HUES6 (cell line): Measurements from ENCODE around the gene ITIH4.
A peak's percentile ranks its signal among the peaks of the same experiment; 100 is the strongest.

ENCODE experiments used
- H3K27ac ChIP-seq: 2 replicates; pipeline ENCODE4 v1.7.0; 2013; ENCODE audit warnings: low read depth, mild to moderate bottlenecking, low read length, inconsistent platforms
- H3K27me3 ChIP-seq: 2 replicates; pipeline ENCODE4 v1.6.1; 2013; ENCODE audit warnings: low read length; ENCODE audit not compliant: control insufficient read depth, insufficient read depth
- H3K36me3 ChIP-seq: 2 replicates; pipeline ENCODE4 v1.6.1; 2013; ENCODE audit warnings: low read length; ENCODE audit not compliant: control insufficient read depth, insufficient read depth
- H3K4me1 ChIP-seq: 2 replicates; pipeline ENCODE4 v1.6.1; 2013; ENCODE audit warnings: low read length; ENCODE audit not compliant: control insufficient read depth, insufficient read depth
- H3K4me3 ChIP-seq: 2 replicates; pipeline ENCODE4 v1.5.1; 2013; ENCODE audit warnings: low read depth, low read length
- H3K9ac ChIP-seq: one replicate; pipeline ENCODE4 v1.6.1; 2013; ENCODE audit warnings: mild to moderate bottlenecking, low read length
- H3K9me3 ChIP-seq: 2 replicates; pipeline ENCODE4 v1.6.1; 2013; ENCODE audit warnings: low read depth, low read length; ENCODE audit not compliant: control insufficient read depth, insufficient read depth

Gene ITIH4

DNA sequence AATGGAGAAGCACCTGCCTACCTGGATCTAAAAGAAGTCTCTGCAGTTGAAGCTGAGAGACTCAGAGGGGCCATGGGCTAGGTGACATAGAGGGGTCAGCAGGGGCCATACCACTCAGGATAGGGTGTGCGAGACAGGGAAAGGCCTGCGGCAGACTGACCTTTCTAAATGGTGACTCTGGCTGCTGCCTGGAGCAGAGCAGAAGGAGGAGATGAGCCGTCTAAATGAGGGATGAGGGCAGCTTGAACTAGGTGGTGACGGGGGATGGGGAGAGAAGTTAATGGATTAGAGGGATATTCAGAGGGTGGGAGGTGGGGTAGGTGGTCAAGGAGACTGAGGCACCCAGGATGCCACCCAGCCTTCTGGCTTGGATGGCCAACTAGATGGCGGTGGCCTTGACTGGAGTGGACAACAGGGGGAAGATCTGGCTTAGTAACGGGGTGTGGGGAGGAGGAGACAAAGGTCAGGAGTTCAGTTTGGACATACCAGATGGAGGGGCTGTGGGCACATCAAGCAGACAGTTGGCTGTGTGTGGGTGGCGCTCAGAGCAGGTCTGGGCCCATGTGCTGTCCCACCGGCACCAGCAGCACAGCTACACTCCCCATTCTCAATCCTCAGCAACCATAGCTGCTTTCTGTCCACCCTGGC is 56.3 kb downstream of the ITIH4 start:
- no peaks in the 10 kb centered on the region for H3K36me3 ChIP-seq
- H3K27me3 ChIP-seq, result no peaks in the 10 kb centered on the region
- no peak overlapping the region for H3K4me3 ChIP-seq
- peaks cover 8% of the 10 kb centered on the region for H3K4me1 ChIP-seq
- no peak overlapping the region for H3K27ac ChIP-seq
- no peaks in the 10 kb centered on the region for H3K9me3 ChIP-seq
- H3K9ac ChIP-seq, result no peak overlapping the region

DNA sequence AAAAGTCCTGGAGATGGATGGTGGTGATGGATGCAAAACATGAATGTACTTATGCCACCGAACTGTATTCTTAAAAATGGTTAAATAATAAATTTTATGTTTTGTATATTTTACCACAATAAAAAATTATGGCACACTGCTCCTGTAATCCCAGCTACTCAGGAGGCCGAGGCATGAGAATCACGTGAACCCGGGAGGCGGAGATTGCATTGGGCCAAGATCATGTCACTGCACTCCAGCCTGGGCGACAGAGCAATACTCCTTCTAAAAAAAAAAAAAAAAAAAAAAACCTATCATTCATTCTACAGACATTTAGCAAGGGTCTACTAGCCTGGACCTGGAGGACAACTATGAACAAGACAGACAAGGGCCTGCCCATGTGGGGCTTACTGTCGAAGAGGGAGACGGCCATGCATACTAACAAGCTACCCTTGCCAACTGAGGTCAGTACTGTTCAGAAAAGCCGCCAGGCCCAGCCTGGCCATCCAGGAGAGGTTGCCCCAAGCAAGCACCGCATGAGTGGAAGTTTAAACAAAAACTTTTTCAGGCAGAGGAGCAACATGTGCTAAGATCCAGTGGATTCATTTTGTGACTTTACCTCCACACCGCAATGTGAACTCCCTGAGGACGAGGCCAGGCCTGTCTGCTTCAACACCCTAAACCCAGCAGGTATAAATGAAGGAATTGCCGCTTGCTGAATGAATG is 57.0 kb downstream of the ITIH4 start:
- no peak overlapping the region for H3K4me3 ChIP-seq
- no peak overlapping the region for H3K9ac ChIP-seq
- H3K9me3 ChIP-seq, result no peaks in the 10 kb centered on the region
- H3K27ac ChIP-seq, result no peak overlapping the region
- peaks cover 8% of the 10 kb centered on the region for H3K4me1 ChIP-seq
- 0 out of 2 replicates have a peak, but pooled peaks cover under 1% of the 10 kb centered on the region for H3K36me3 ChIP-seq
- no peaks in the 10 kb centered on the region for H3K27me3 ChIP-seq

GRCh38 chr3:52771702-52772101 is 58.8 kb downstream of the ITIH4 start:
- Histone ChIP-seq H3K9me3 (no peaks in the 10 kb centered on the region), H3K27ac (0 out of 2 replicates have a peak overlapping the region, but pooled peaks have one; percentile 0), H3K9ac (no peak overlapping the region), H3K36me3 (peaks cover 10% of the 10 kb centered on the region), H3K4me1 (peaks cover 8% of the 10 kb centered on the region), H3K4me3 (peak overlapping the region; percentile 92; the same call in 1 of the 2 replicates), H3K27me3 (no peaks in the 10 kb centered on the region)

GRCh38 chr3:52771334-52771681 is 59.2 kb downstream of the ITIH4 start:
- Histone ChIP-seq H3K4me3 (peak overlapping the region; percentile 92), H3K9me3 (no peaks in the 10 kb centered on the region)

GRCh38 chr3:52770496-52771333 is 59.8 kb downstream of the ITIH4 start, which contains the start of gene NEK4:
Gene NEK4, minus strand, starts transcription at chr3:52770940. Its CDS starts 194 bp downstream, at chr3:52770746.
- Histone ChIP-seq H3K4me3 (peak within 1 kb of the TSS; percentile 92), H3K27me3 (no peaks in the 10 kb centered on the region), H3K36me3 (peaks cover 19% of the 10 kb centered on the region), H3K4me1 (peaks cover 8% of the 10 kb centered on the region), H3K9ac (peak within 1 kb of the TSS; percentile 97), H3K27ac (peak within 1 kb of the TSS; percentile 0; the same call in 1 of the 2 replicates), H3K9me3 (no peaks in the 10 kb centered on the region)

More at GRCh38 chr3:52771334-52771681, 59.2 kb downstream of the ITIH4 start:
- H3K27me3 ChIP-seq, result no peaks in the 10 kb centered on the region
- peaks cover 13% of the 10 kb centered on the region for H3K36me3 ChIP-seq
- peak overlapping the region; percentile 0; the same call in 1 of the 2 replicates for H3K27ac ChIP-seq
- H3K4me1 ChIP-seq, result peaks cover 8% of the 10 kb centered on the region
- peak overlapping the region; percentile 97 for H3K9ac ChIP-seq

GRCh38 chr3:52769786-52770455 is 60.6 kb downstream of the ITIH4 start:
- Histone ChIP-seq H3K4me3 (peak overlapping the region; percentile 92), H3K27me3 (no peaks in the 10 kb centered on the region), H3K4me1 (peaks cover 8% of the 10 kb centered on the region), H3K36me3 (peaks cover 27% of the 10 kb centered on the region), H3K27ac (no peak overlapping the region), H3K9ac (peak overlapping the region; percentile 97), H3K9me3 (no peaks in the 10 kb centered on the region)

DNA sequence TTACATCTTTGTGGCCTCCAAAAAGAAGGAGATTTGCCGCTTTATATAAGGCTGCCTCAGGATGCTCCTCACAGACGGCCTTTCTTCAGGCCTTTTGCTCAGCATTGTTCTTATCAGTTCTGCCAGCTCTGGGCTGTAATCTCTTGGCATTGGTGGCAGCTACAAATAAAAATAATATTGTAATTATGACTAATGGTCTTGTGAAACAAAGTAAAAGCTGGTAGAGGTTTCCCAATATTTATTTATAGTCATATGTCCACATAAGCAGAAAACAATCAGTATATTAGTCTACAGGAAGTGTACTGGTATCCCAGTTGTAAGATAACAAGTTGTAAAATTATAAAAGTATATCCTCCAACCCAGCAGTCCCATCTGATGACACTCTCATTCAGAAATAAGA is 67.0 kb downstream of the ITIH4 start:
- Histone ChIP-seq H3K9me3 (no peaks in the 10 kb centered on the region), H3K27ac (no peak overlapping the region), H3K9ac (no peak overlapping the region), H3K36me3 (peaks cover 73% of the 10 kb centered on the region), H3K4me3 (no peak overlapping the region), H3K27me3 (no peaks in the 10 kb centered on the region), H3K4me1 (no peaks in the 10 kb centered on the region)
